H1 (cell line): Measurements from ENCODE around the gene ELP4. TPM values are rescaled to one million over a fixed set of nuclear protein-coding genes. Genes with fewer than 3 reads are reported as not detected.

Experiments
- CTCF ChIP-seq, 3 experiments: IDR thresholded peaks; 1 replicate in 2 of 3; 2 replicates in 1 of 3; pipeline versions ENCODE4 v1.5.1 to v1.6.1; 2011; ENCODE audit warnings: low read length in 3 of 3, mild to moderate bottlenecking in 3 of 3, inconsistent platforms in 2 of 3, low read depth in 1 of 3, moderate library complexity in 1 of 3; ENCODE audit not compliant: insufficient read depth in 1 of 3; ENCODE audit errors: control extremely low read depth in 1 of 3
- polyA plus RNA-seq, 7 experiments: library from polyadenylated mRNA; depleted of rRNA in 3 of 7; stranded (reverse) in 5 of 7; unstranded in 2 of 7; fragments of >200 nt in 5 of 7; fragments of 200-250 nt in 2 of 7; gene quantifications; 1 replicate in 5 of 7; 2 replicates in 1 of 7; 4 replicates in 1 of 7; pipeline versions ENCODE4 v1.2.1 to v1.2.3, GENCODE V29; 2011 to 2013; ENCODE audit warnings: missing spikeins in 2 of 7, mixed read lengths in 2 of 7
- total RNA-seq: library from RNA; stranded (reverse); fragmentation: NEBNext Ultra II Directional; extraction: Animal tissue kit (Norgen Biotek cat#: 25700); gene quantifications from 2 replicates; pipeline ENCODE4 v1.2.1, GENCODE V29; 2021

ELP4 gene
- total and polyA plus RNA-seq, 2 of the 8 experiments (the other 6 are each of a cell fraction or from before 2014, with no cell fraction given), result 14.0 to 18.6 TPM

- no peak for TF ChIP-seq CTCF (IDR thresholded peaks at IDR 0.05; ENCODE audit: control extremely low read depth in 1 of 3, insufficient read depth in 1 of 3, low read depth in 1 of 3, low read length in 3 of 3)
- TF ChIP-seq, all 59 proteins: peak for 0
These were observed 283.7 kb downstream of the ELP4 start (continued) for GRCh38 chr11:31793264-31793663.
